CD4-positive, alpha-beta T cell treated with Interferon alpha-2 for 1 hour (primary cell): Measurements from ENCODE around the gene HPSE2.
"Not testable (repeated sequence)": the region's sequence is repeated elsewhere in the genome, so short reads cannot be mapped to it uniquely, and the experiment has no call there.

Experiments
- DNase-seq, 2 donors: peaks; one replicate each; pipeline ENCODE4 v3.0.0-alpha.2; 2020 to 2022

The HPSE2 gene

GRCh38 chr10:99002392-99002791 is 233.3 kb downstream of the HPSE2 start:
- no peak for DNase-seq

- DNase-seq = no peak
These were observed 238.1 kb downstream of the HPSE2 start for GRCh38 chr10:98997596-98997995.

GRCh38 chr10:98994030-98994429 is 241.6 kb downstream of the HPSE2 start:
- DNase-seq = no peak

GRCh38 chr10:98983751-98984150 is 251.9 kb downstream of the HPSE2 start:
- not testable (repeated sequence) for DNase-seq

GRCh38 chr10:98980353-98980752 is 255.3 kb downstream of the HPSE2 start:
- DNase-seq = no peak

GRCh38 chr10:98971464-98971863 is 264.2 kb downstream of the HPSE2 start:
- no peak for DNase-seq

- DNase-seq = no peak
These were observed 268.1 kb downstream of the HPSE2 start for GRCh38 chr10:98967601-98968000.

GRCh38 chr10:98963608-98964007 is 272.0 kb downstream of the HPSE2 start:
- DNase-seq = no peak

- no peak for DNase-seq
These were observed 276.3 kb downstream of the HPSE2 start for GRCh38 chr10:98959379-98959778.

- DNase-seq = no peak
These were observed 277.9 kb downstream of the HPSE2 start for GRCh38 chr10:98957801-98958200.

- DNase-seq = no peak
These were observed 278.9 kb downstream of the HPSE2 start for GRCh38 chr10:98956576-98957260.

- no peak for DNase-seq
These were observed 282.4 kb downstream of the HPSE2 start for GRCh38 chr10:98953251-98953650.

- no peak for DNase-seq
These were observed 284.2 kb downstream of the HPSE2 start for GRCh38 chr10:98951269-98952000.

GRCh38 chr10:98950106-98950505 is 285.5 kb downstream of the HPSE2 start:
- no peak for DNase-seq

- no peak for DNase-seq
These were observed 286.3 kb downstream of the HPSE2 start for GRCh38 chr10:98949306-98949705.

- no peak for DNase-seq
These were observed 292.0 kb downstream of the HPSE2 start for GRCh38 chr10:98943681-98944080.

- DNase-seq = no peak
These were observed 305.9 kb downstream of the HPSE2 start for GRCh38 chr10:98929709-98930108.

GRCh38 chr10:98925651-98926050 is 310.0 kb downstream of the HPSE2 start:
- DNase-seq = no peak

GRCh38 chr10:98924526-98924925 is 311.1 kb downstream of the HPSE2 start:
- DNase-seq = no peak

GRCh38 chr10:98921316-98921715 is 314.3 kb downstream of the HPSE2 start:
- DNase-seq = no peak

- no peak for DNase-seq
These were observed 314.8 kb downstream of the HPSE2 start for GRCh38 chr10:98920807-98921206.

GRCh38 chr10:98920360-98920759 is 315.3 kb downstream of the HPSE2 start:
- DNase-seq = no peak

- no peak for DNase-seq
These were observed 315.8 kb downstream of the HPSE2 start for GRCh38 chr10:98919899-98920298.

GRCh38 chr10:98917828-98918227 is 317.8 kb downstream of the HPSE2 start:
- no peak for DNase-seq
